ENCODE results near the gene SRD5A1.

GRCh38 chr5:6584101-6584645, 49.1 kb upstream of the SRD5A1 start:
- TF ChIP-seq, protein P1, sequence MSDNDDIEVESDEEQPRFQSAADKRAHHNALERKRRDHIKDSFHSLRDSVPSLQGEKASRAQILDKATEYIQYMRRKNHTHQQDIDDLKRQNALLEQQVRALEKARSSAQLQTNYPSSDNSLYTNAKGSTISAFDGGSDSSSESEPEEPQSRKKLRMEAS (IDR thresholded peaks at IDR 0.05), result no peak
- no peak for TF ChIP-seq RAD21 (IDR thresholded peaks at IDR 0.05 in 1 of 2, conservative IDR thresholded peaks at IDR 0.05 in 1 of 2; ENCODE audit: low read depth in 2 of 2, low read length in 2 of 2)
- TF ChIP-seq POLR2AphosphoS5 (IDR thresholded peaks at IDR 0.05; ENCODE audit: low read depth, low read length), result no peak

All from H1 (cell line).